HG03457 (cell line): ENCODE measurements around the gene MOV10L1.
"Not testable (repeated sequence)": the region's sequence is repeated elsewhere in the genome, so short reads cannot be mapped to it uniquely, and the experiment has no call there.

Experiments
- ATAC-seq: cut with Tn5 transposase; IDR thresholded peaks from one replicate; pipeline ENCODE4 v1.9.1; 2021; ENCODE audit warnings: moderate number of reproducible peaks; ENCODE audit not compliant: unreplicated experiment

MOV10L1 gene

GRCh38 chr22:50131894-50132293 is 42.1 kb downstream of the MOV10L1 start:
- no peak for ATAC-seq

- ATAC-seq = no peak
Measured at GRCh38 chr22:50134481-50134880, 44.7 kb downstream of the MOV10L1 start.

GRCh38 chr22:50136581-50137015 is 46.8 kb downstream of the MOV10L1 start:
- no peak for ATAC-seq

- ATAC-seq = not testable (repeated sequence)
Measured at GRCh38 chr22:50137277-50137676, 47.5 kb downstream of the MOV10L1 start.

- ATAC-seq = no peak
Measured at GRCh38 chr22:50138041-50138440, 48.2 kb downstream of the MOV10L1 start.

GRCh38 chr22:50138988-50139387 is 49.2 kb downstream of the MOV10L1 start:
- ATAC-seq = no peak

- no peak for ATAC-seq
Measured at GRCh38 chr22:50139843-50140415, 50.1 kb downstream of the MOV10L1 start.

- ATAC-seq = no peak
Measured at GRCh38 chr22:50140615-50141014, 50.8 kb downstream of the MOV10L1 start.

- no peak for ATAC-seq
Measured at GRCh38 chr22:50141462-50141861, 51.7 kb downstream of the MOV10L1 start.

GRCh38 chr22:50141891-50142363 is 52.1 kb downstream of the MOV10L1 start:
- ATAC-seq = no peak

- ATAC-seq = no peak
Measured at GRCh38 chr22:50143096-50143495, 53.3 kb downstream of the MOV10L1 start.

GRCh38 chr22:50144005-50144614 is 54.3 kb downstream of the MOV10L1 start:
- ATAC-seq = no peak

- ATAC-seq = no peak
Measured at GRCh38 chr22:50145721-50146438, 56.1 kb downstream of the MOV10L1 start.

GRCh38 chr22:50146439-50147238 is 56.8 kb downstream of the MOV10L1 start:
- ATAC-seq = no peak

GRCh38 chr22:50147258-50148165 is 57.7 kb downstream of the MOV10L1 start:
- not testable (repeated sequence) for ATAC-seq

GRCh38 chr22:50148166-50148500 is 58.3 kb downstream of the MOV10L1 start:
- no peak for ATAC-seq

GRCh38 chr22:50148991-50149721 is 59.4 kb downstream of the MOV10L1 start:
- ATAC-seq = no peak

GRCh38 chr22:50150161-50151129 is 60.6 kb downstream of the MOV10L1 start:
- no peak for ATAC-seq
